ENCODE results near the gene PLCG1. TPM values are rescaled to one million over a fixed set of nuclear protein-coding genes. Genes with fewer than 3 reads are reported as not detected.

The PLCG1 gene
- total and polyA plus RNA-seq, 9 of the 15 experiments (the other 6 are each of a cell fraction or from before 2014, with no cell fraction given): 1.7 to 67.0 (median 34.8) TPM

GRCh38 chr20:41110930-41111577 lies 26.3 kb upstream of the PLCG1 start:
- Histone ChIP-seq H2AFZ (ENCODE audit: low read depth, low read length) (no peak overlapping the region), H3K36me3 (ENCODE audit: control insufficient read depth, insufficient read depth, low read length) (peaks cover 87% of the 10 kb centered on the region), H3K4me3 (no peak overlapping the region), H3K9ac (ENCODE audit: insufficient read depth in 1 of 2, low read depth in 2 of 2, low read length in 2 of 2) (no peak overlapping the region), H3K4me2 (ENCODE audit: insufficient read depth, low read length) (no peak overlapping the region), H3K27me3 (ENCODE audit: control insufficient read depth in 2 of 2, insufficient read depth in 2 of 2, low read length in 2 of 2) (no peaks in the 10 kb centered on the region), H3K9me1 (ENCODE audit: control insufficient read depth, insufficient read depth, low read length) (no peaks in the 10 kb centered on the region), H3K9me3 (replicated peaks; ENCODE audit: control insufficient read depth, insufficient read depth, low read depth, low read length) (no peaks in the 10 kb centered on the region), H3K27ac (ENCODE audit: extremely low read depth, low read depth, low read length) (no peak overlapping the region), H4K20me1 (replicated peaks; ENCODE audit: control insufficient read depth, insufficient read depth, low read length) (peaks cover 5% of the 10 kb centered on the region; the same call in 1 of the 2 replicates), H3K79me2 (ENCODE audit: control insufficient read depth, insufficient read depth, low read length) (no peaks in the 10 kb centered on the region), H3K4me1 (replicated peaks in 1 of 2; ENCODE audit: control insufficient read depth in 2 of 2, insufficient read depth in 2 of 2, low read length in 2 of 2) (peaks cover 8 to 15% of the 10 kb centered on the region in 2 experiments)
- intact Hi-C loops (cut with micrococcal nuclease) (no loop called here), in situ Hi-C loops (cut with MboI) (no loop called here)
- WGBS (ENCODE audit: insufficient coverage, low coverage, missing lambda C conversion rate): 85% methylated on average over 5 of the region's 5 CpGs
- no TSS peak for BruUV-seq (replicated peaks)
- ATAC-seq (no peak), DNase-seq (ENCODE audit: extremely low read depth in 1 of 4, low spot score in 3 of 4) (no peak), FAIRE-seq (no peak)
- CTCF ChIA-PET (ENCODE audit: low intra/inter-chr PET ratio): no interaction called here
- POLR2A ChIA-PET: interaction anchor here (0.7 to 1.1 kb wide), 2 partner anchors 10 to 24 kb away, joined by 3 read pairs; no protein-coding TSS in a partner anchor
- peak; percentile 31; the same call in 1 of the 2 replicates for TF ChIP-seq RFX1 (IDR thresholded peaks at IDR 0.05)
- no peak for TF ChIP-seq POLR2AphosphoS2 (IDR thresholded peaks at IDR 0.05; ENCODE audit: low read length)

- in situ Hi-C loops (cut with MboI): no loop called here
- peaks cover 10% of the 10 kb centered on the region; the same call in 1 of the 2 replicates for H4K20me1 ChIP-seq (replicated peaks; ENCODE audit: control insufficient read depth, insufficient read depth, low read length)
- no peaks in the 10 kb centered on the region for H3K9me3 ChIP-seq (replicated peaks; ENCODE audit: control insufficient read depth, insufficient read depth, low read depth, low read length)
- H3K27me3 ChIP-seq (ENCODE audit: control insufficient read depth in 2 of 2, insufficient read depth in 2 of 2, low read length in 2 of 2): no peaks in the 10 kb centered on the region
- H2AFZ ChIP-seq (ENCODE audit: low read depth, low read length): no peak overlapping the region
- no peak for ATAC-seq
- 82% methylated on average over 3 of the region's 5 CpGs for WGBS (ENCODE audit: insufficient coverage, low coverage, missing lambda C conversion rate)
- no peak for FAIRE-seq
- no peaks in the 10 kb centered on the region for H3K79me2 ChIP-seq (ENCODE audit: control insufficient read depth, insufficient read depth, low read length)
- DNase-seq (ENCODE audit: extremely low read depth in 1 of 4, low spot score in 3 of 4): no peak
- H3K4me1 ChIP-seq (replicated peaks in 1 of 2; ENCODE audit: control insufficient read depth in 2 of 2, insufficient read depth in 2 of 2, low read length in 2 of 2): peaks cover 11 to 19% of the 10 kb centered on the region in 2 experiments
- no peak overlapping the region for H3K4me3 ChIP-seq
- peaks cover 87% of the 10 kb centered on the region for H3K36me3 ChIP-seq (ENCODE audit: control insufficient read depth, insufficient read depth, low read length)
- H3K4me2 ChIP-seq (ENCODE audit: insufficient read depth, low read length): no peak overlapping the region
- no peak overlapping the region for H3K9ac ChIP-seq (ENCODE audit: insufficient read depth in 1 of 2, low read depth in 2 of 2, low read length in 2 of 2)
- POLR2A ChIA-PET: interaction anchor here (0.7 kb wide), 1 partner anchor 9 kb away, joined by 3 read pairs; no protein-coding TSS in a partner anchor
- CTCF ChIA-PET (ENCODE audit: low intra/inter-chr PET ratio): no interaction called here
- intact Hi-C loops (cut with micrococcal nuclease): no loop called here
- no TSS peak for BruUV-seq (replicated peaks)
- H3K27ac ChIP-seq (ENCODE audit: extremely low read depth, low read depth, low read length): no peak overlapping the region
- H3K9me1 ChIP-seq (ENCODE audit: control insufficient read depth, insufficient read depth, low read length): no peaks in the 10 kb centered on the region
- TF ChIP-seq ZNF324 (CRISPR knock-in tag; IDR thresholded peaks at IDR 0.05) (no peak), HIVEP1 (CRISPR knock-in tag; IDR thresholded peaks at IDR 0.05) (no peak), POLR2G (IDR thresholded peaks at IDR 0.05; ENCODE audit: low read depth, low read length) (no peak), ZNF695 (CRISPR knock-in tag; IDR thresholded peaks at IDR 0.05) (no peak), ELF4 (CRISPR knock-in tag; IDR thresholded peaks at IDR 0.05) (no peak), ZC3H4 (CRISPR knock-in tag; IDR thresholded peaks at IDR 0.05; ENCODE audit: borderline replicate concordance) (no peak), CHD4 (IDR thresholded peaks at IDR 0.05; ENCODE audit: insufficient read depth, insufficient replicate concordance, low read depth, low read length, poor library complexity, severe bottlenecking) (no peak), ZNF696 (CRISPR knock-in tag; conservative IDR thresholded peaks at IDR 0.05) (no peak), XRCC3 (IDR thresholded peaks at IDR 0.05) (no peak), SAP30 (IDR thresholded peaks at IDR 0.05; ENCODE audit: borderline replicate concordance, insufficient read depth, low read depth, low read length, poor library complexity, severe bottlenecking) (no peak), SRSF3 (IDR thresholded peaks at IDR 0.05; ENCODE audit: insufficient read depth, low read length) (no peak), FOS (IDR thresholded peaks at IDR 0.05; ENCODE audit: extremely low read depth, insufficient read length) (no peak), PHB (CRISPR knock-in tag; IDR thresholded peaks at IDR 0.05) (no peak), MYBL2 (IDR thresholded peaks at IDR 0.05; ENCODE audit: low read depth) (no peak), MYBL2 (CRISPR knock-in tag; IDR thresholded peaks at IDR 0.05; ENCODE audit: borderline replicate concordance) (no peak), JUNB (CRISPR knock-in tag; conservative IDR thresholded peaks at IDR 0.05) (no peak), NCOR1 (IDR thresholded peaks at IDR 0.05) (no peak)
Observed at GRCh38 chr20:41111578-41111951, 25.8 kb upstream of the PLCG1 start.
